ENCODE data around the gene GMPR. TPM values are rescaled to one million over a fixed set of nuclear protein-coding genes. Genes with fewer than 3 reads are reported as not detected.
A peak's percentile ranks its signal among the peaks of the same experiment; 100 is the strongest.

Gene GMPR
- total RNA-seq, 1 donor from 2014 or later: 126 TPM

DNA sequence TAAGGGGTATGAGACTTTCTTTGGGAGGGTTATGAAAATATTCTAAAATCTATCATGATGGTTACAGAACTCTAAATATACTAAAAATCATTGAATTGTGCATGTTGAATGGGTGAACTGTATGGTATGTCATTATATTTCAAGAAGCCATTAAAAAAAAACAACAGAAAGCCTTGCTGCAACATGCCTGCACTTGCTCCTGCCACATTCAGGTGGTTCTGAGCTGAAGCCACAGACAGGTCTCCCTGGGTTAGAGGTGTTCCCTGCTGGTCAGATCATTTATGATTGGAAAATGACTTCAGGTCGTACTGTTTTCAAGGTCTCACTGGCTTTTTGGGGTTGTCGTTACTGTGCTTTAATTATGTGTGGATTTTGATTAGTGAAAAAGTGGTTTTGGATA lies 13.3 kb downstream of the GMPR start:
- Histone ChIP-seq H3K27ac (replicated peaks) (no peak overlapping the region), H3K4me1 (peaks cover 49% of the 10 kb centered on the region), H3K27me3 (ENCODE audit: low read depth) (no peaks in the 10 kb centered on the region), H3K36me3 (peaks cover 63% of the 10 kb centered on the region), H3K9me3 (replicated peaks) (no peaks in the 10 kb centered on the region), H3K4me3 (no peak overlapping the region)
- intact Hi-C loops (cut with micrococcal nuclease): no loop called here
- no peak for DNase-seq
- TF ChIP-seq, protein P1, sequence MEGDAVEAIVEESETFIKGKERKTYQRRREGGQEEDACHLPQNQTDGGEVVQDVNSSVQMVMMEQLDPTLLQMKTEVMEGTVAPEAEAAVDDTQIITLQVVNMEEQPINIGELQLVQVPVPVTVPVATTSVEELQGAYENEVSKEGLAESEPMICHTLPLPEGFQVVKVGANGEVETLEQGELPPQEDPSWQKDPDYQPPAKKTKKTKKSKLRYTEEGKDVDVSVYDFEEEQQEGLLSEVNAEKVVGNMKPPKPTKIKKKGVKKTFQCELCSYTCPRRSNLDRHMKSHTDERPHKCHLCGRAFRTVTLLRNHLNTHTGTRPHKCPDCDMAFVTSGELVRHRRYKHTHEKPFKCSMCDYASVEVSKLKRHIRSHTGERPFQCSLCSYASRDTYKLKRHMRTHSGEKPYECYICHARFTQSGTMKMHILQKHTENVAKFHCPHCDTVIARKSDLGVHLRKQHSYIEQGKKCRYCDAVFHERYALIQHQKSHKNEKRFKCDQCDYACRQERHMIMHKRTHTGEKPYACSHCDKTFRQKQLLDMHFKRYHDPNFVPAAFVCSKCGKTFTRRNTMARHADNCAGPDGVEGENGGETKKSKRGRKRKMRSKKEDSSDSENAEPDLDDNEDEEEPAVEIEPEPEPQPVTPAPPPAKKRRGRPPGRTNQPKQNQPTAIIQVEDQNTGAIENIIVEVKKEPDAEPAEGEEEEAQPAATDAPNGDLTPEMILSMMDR (IDR thresholded peaks at IDR 0.05; ENCODE audit: borderline replicate concordance): no peak

DNA sequence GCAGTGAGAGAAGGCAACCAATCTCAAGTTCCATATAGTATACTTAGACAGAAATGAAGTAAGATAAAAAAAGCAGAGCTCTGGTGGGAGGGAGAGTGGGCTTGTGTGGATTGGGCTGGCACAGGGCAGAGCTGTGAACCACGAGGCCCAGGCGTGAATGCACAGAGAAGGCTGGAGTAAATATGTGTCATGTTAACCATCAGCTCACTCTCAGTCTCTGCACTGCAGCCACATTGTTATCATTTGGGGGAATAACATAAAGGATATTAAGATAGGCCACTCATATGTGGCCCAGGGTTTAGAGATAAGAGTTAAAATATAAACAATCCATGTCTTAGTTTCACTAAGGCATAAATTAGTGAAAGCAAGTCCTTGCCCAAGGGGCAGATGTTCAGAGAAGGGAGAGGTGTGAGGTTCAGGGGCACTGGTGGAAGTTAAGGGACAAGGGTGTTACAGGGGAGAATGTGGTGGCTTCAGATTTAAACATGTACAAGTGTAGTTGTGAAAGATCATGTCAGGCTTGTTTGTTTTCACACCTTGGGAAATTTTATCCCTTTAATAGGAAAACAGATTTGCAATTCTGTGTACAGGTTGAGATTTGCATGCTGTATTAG lies 14.4 kb downstream of the GMPR start:
- intact Hi-C loops (cut with micrococcal nuclease): no loop called here
- H3K36me3 ChIP-seq: peaks cover 62% of the 10 kb centered on the region
- no peak overlapping the region for H3K4me3 ChIP-seq
- H3K4me1 ChIP-seq: peaks cover 48% of the 10 kb centered on the region
- no peak for DNase-seq
- TF ChIP-seq, protein P1 (IDR thresholded peaks at IDR 0.05; ENCODE audit: borderline replicate concordance): no peak
- H3K27me3 ChIP-seq (ENCODE audit: low read depth): no peaks in the 10 kb centered on the region
- no peaks in the 10 kb centered on the region for H3K9me3 ChIP-seq (replicated peaks)
- no peak overlapping the region for H3K27ac ChIP-seq (replicated peaks)

DNA sequence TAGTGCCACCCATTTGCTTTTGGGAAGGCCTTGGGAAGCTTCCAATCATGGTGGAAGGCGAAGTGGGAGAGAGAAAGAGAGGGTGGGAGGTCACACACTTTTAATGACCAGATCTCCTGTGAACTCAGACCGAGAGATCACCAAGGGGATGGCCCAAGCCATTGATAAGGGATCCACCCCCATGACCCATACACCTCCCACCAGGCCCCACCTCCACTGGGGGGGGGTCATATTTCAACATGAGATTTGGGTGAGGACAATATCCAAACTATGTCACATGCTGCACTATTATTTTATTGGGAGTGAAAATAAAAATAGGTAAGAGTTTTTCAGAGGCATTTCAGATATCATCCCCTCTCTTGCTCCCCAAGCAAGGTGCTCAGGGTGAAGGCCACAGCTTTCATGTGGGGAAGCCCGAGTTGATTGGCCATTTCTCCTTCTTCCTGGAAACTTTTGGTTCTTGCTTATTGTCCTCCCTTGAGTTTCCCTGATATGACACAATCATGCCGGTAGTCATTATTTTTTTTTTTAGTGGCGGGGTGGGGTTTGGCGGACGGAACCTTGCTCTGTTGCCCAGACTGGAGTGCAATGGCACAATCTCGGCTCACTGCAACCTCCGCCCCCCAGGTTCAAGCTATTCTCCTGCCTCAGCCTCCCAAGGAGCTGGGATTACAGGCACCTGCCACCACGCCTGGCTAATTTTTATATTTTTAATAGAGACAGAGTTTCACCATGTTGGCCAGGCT lies 15.2 kb downstream of the GMPR start:
- intact Hi-C loops (cut with micrococcal nuclease): no loop called here
- TF ChIP-seq, protein P1 (IDR thresholded peaks at IDR 0.05; ENCODE audit: borderline replicate concordance): no peak
- Histone ChIP-seq H3K4me1 (peaks cover 48% of the 10 kb centered on the region), H3K27me3 (ENCODE audit: low read depth) (no peaks in the 10 kb centered on the region), H3K4me3 (no peak overlapping the region), H3K36me3 (peaks cover 61% of the 10 kb centered on the region), H3K27ac (replicated peaks) (no peak overlapping the region), H3K9me3 (replicated peaks) (no peaks in the 10 kb centered on the region)
- no peak for DNase-seq

DNA sequence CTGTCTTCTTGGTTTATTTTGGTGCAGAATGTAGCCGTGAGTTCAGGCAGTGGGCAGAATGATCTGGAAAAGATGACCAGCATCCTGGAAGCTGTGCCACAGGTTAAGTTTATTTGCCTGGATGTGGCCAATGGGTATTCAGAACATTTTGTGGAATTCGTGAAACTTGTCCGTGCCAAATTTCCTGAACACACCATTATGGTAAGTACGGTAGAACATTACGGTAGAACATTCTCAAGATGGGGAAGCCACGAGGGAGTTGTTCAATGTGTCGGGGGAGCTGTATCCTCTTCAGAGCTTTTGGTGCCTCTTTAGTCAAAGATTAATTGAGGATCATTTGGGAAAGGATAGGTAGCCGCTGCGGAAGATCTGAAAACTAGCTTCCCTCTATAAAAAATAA lies 16.1 kb downstream of the GMPR start:
- H3K36me3 ChIP-seq: peaks cover 61% of the 10 kb centered on the region
- peaks cover 52% of the 10 kb centered on the region for H3K4me1 ChIP-seq
- no peaks in the 10 kb centered on the region for H3K27me3 ChIP-seq (ENCODE audit: low read depth)
- TF ChIP-seq, protein P1 (IDR thresholded peaks at IDR 0.05; ENCODE audit: borderline replicate concordance): no peak
- H3K4me3 ChIP-seq: no peak overlapping the region
- H3K9me3 ChIP-seq (replicated peaks): no peaks in the 10 kb centered on the region
- no peak for DNase-seq
- intact Hi-C loops (cut with micrococcal nuclease): no loop called here
- H3K27ac ChIP-seq (replicated peaks): no peak overlapping the region

DNA sequence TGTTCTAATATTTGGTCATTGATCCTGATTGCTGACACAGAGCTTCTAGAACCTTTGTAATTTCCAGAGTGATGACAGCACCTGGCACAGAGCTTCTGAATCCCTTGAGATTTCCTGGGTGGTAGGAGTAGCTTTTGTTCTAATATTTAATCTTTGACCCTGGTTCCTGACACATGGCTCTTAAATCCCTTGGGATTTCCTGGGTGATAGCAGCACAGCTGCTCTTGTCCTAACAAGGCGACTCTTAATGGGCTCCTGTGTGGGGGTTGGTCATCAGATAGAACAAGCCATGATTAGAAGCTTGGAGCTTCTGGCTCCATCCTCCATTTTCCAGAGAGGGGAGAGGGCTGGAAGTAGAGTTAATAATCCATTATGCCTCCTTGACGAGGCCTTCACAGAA lies 18.4 kb downstream of the GMPR start:
- intact Hi-C loops (cut with micrococcal nuclease): no loop called here
- no peaks in the 10 kb centered on the region for H3K9me3 ChIP-seq (replicated peaks)
- TF ChIP-seq, protein P1 (IDR thresholded peaks at IDR 0.05; ENCODE audit: borderline replicate concordance): no peak
- no peak overlapping the region for H3K4me3 ChIP-seq
- H3K4me1 ChIP-seq: peaks cover 45% of the 10 kb centered on the region
- no peaks in the 10 kb centered on the region for H3K27me3 ChIP-seq (ENCODE audit: low read depth)
- H3K36me3 ChIP-seq: peaks cover 40% of the 10 kb centered on the region
- DNase-seq: no peak
- peak overlapping the region; percentile 74 for H3K27ac ChIP-seq (replicated peaks)

All from left ventricle myocardium inferior (tissue), 1 donor.